Heart right ventricle (tissue), 16 donors: ENCODE measurements around the gene AVP. TPM values are rescaled to one million over a fixed set of nuclear protein-coding genes. Genes with fewer than 3 reads are reported as not detected.

Source experiments
- ATAC-seq, 8 donors: fragments of 200-7000 bp; cut with Tn5 transposase; one replicate each; pipeline ENCODE4 v1.9.1; 2020; ENCODE audit warnings: mild to moderate bottlenecking in 8 of 8, moderate library complexity in 8 of 8, moderate number of reproducible peaks in 1 of 8
- DNase-seq, 2 donors: peaks; one replicate each; pipeline ENCODE4 v3.0.0-alpha.2; 2020
- H3K27ac ChIP-seq, 10 donors: fragments of 200-600 bp; sonication (generic) in 2 of 10; one replicate each; pipeline versions ENCODE4 v1.5.0 to v1.8.0; 2020 to 2022; ENCODE audit warnings: mild to moderate bottlenecking in 3 of 10
- H3K27me3 ChIP-seq, 7 donors: fragments of 200-600 bp; one replicate each; pipeline ENCODE4 v1.8.0; 2021 to 2022; ENCODE audit warnings: mild to moderate bottlenecking in 2 of 7
- H3K36me3 ChIP-seq, 9 donors: fragments of 200-600 bp; sonication (generic) in 1 of 9; one replicate each; pipeline versions ENCODE4 v1.5.0 to v1.8.0; 2020 to 2022; ENCODE audit warnings: mild to moderate bottlenecking in 2 of 9
- H3K4me1 ChIP-seq, 9 donors: fragments of 200-600 bp; sonication (generic) in 1 of 9; one replicate each; pipeline versions ENCODE4 v1.5.0 to v1.8.0; 2020 to 2022; ENCODE audit warnings: mild to moderate bottlenecking in 4 of 9
- H3K4me3 ChIP-seq, 10 donors: fragments of 200-600 bp; sonication (generic) in 2 of 10; one replicate each; pipeline versions ENCODE4 v1.5.0 to v1.8.0; 2020 to 2022; ENCODE audit warnings: mild to moderate bottlenecking in 7 of 10, moderate library complexity in 2 of 10
- H3K9me3 ChIP-seq, 11 donors: fragments of 200-600 bp in 10 of 11; sonication (generic) in 2 of 11; one replicate each; pipeline versions ENCODE4 v1.5.0 to v1.8.0; 2013 to 2022; ENCODE audit warnings: mild to moderate bottlenecking in 2 of 11, control low read depth in 1 of 11, moderate library complexity in 1 of 11
- WGBS, 2 donors: extraction: QIAGEN DNeasy Blood & Tissue Kit; methylation state at CpG; one replicate each; pipeline ENCODE4 v1.1.7; 2013; ENCODE audit warnings: inconsistent platforms in 1 of 2; 5-methylcytosine and 5-hydroxymethylcytosine counted together
- intact Hi-C, 10 donors: fragments of 100-400 bp; cut with DNase I; formaldehyde crosslinking; loops; one replicate each; pipeline versions ENCODE4 v1.11.1 to v1.14.2; 2022
- polyA plus RNA-seq, 2 donors: library from polyadenylated mRNA; stranded (reverse); fragments of 200-250 nt; gene quantifications; one replicate each; pipeline ENCODE4 v1.2.3, GENCODE V29; 2013
- total RNA-seq, 10 donors: library from RNA; stranded (reverse); fragmentation: NEBNext Ultra II Directional in 3 of 10; extraction: Animal tissue kit (Norgen Biotek cat#: 25700) in 3 of 10; gene quantifications; one replicate each; pipeline versions ENCODE4 v1.2.1 to v1.2.4, GENCODE V29; 2021 to 2023
- TF ChIP-seq, protein P1 (sequence below), 9 donors: fragments of 200-600 bp; sonication (generic) in 2 of 9; IDR thresholded peaks; one replicate each; pipeline versions ENCODE4 v1.5.0 to v1.8.0; 2021 to 2022; ENCODE audit warnings: antibody characterized with exemption in 9 of 9, mild to moderate bottlenecking in 5 of 9, moderate library complexity in 1 of 9
- donor health status: Arrhythmogenic right ventricular cardiomyopathy.
- donor health status: ischemic (EF 13 %, LVEDD 7.1; RV severe dilation, severe dysfunction).
- donor health status: healthy with polysubstance abuse.
- donor health status: DM: no; HTN: yes; CAD: no.
- donor health status: DM: no; HTN: no; CAD: no.
- donor health status: ischemic (EF 25% LVEDD 6.9; RV normal size, moderate dysfunction).
- donor health status: ischemic (EF 25% LVEDD 5.7; RV mildly dilated, moderate dysfunction).
- donor health status: healthy.
- donor health status: DM: yes; HTN: yes; CAD: no.
- donor health status: Ischemic cardiomyopathy.
- donor health status: ischemic (EF 35%, LVEDD 5.7; RV mildly dilated, moderate dysfunction).
- donor health status: nonischemic (EF 11% LVEDD 7.7; RV severe dilation, severe dysfunction).
- donor health status: DM: yes; HTN: yes; CAD: no.
- donor health status: PGD.
- donor health status: ischemic (EF 29% LVEDD 5.4; RV normal size, mild dysfunction).
- donor health status: nonischemic (EF 23%, LVEDD 6.1; RV moderate dilation, normal function).

The AVP gene
- total and polyA plus RNA-seq, 12 donors = not detected

DNA sequence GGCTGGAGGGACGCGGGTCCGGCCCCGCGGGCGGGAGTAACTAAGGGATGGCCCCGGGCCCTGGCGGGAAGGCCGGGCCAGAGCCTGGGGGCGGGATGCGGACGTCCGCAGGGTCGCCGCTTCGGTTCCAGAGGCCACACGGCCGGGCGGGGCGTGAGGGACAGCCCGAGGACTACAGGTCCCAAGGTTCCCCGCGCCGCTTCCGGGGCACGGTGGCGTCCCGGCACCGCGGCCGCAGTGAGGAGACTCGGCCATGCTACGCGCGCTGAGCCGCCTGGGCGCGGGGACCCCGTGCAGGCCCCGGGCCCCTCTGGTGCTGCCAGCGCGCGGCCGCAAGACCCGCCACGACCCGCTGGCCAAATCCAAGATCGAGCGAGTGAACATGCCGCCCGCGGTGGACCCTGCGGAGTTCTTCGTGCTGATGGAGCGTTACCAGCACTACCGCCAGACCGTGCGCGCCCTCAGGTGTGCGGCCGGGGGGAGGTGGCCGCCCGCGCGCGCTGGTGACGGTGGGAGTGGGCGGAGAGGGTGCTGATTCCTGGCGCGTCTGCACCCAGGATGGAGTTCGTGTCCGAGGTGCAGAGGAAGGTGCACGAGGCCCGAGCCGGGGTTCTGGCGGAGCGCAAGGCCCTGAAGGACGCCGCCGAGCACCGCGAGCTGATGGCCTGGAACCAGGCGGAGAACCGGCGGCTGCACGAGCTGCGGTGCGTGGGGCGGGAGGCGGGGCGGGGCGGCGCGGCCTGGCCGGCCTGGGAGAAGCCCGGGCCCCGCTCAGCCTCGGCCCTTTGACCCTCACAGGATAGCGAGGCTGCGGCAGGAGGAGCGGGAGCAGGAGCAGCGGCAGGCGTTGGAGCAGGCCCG is 38.5 kb downstream of the AVP start, which contains the start of gene MRPS26:
MRPS26 (plus strand) TSS at position 237 of the 861 bp plus-strand sequence; CDS start at position 254, 17 bp downstream.
- intact Hi-C loops = no loop called here
- H3K27me3 ChIP-seq = no peaks in the 10 kb centered on the region
- H3K9me3 ChIP-seq = no peaks in the 10 kb centered on the region
- peaks cover 13 to 42% (median 31%) of the 10 kb centered on the region in 9 donors for H3K4me1 ChIP-seq
- peak; percentile 92 to 95 (median 94) for ATAC-seq
- peak within 1 kb of the TSS; percentile 68 to 99 (median 94) for H3K4me3 ChIP-seq
- DNase-seq = peak; percentile 91 to 93
- TF ChIP-seq, protein P1, sequence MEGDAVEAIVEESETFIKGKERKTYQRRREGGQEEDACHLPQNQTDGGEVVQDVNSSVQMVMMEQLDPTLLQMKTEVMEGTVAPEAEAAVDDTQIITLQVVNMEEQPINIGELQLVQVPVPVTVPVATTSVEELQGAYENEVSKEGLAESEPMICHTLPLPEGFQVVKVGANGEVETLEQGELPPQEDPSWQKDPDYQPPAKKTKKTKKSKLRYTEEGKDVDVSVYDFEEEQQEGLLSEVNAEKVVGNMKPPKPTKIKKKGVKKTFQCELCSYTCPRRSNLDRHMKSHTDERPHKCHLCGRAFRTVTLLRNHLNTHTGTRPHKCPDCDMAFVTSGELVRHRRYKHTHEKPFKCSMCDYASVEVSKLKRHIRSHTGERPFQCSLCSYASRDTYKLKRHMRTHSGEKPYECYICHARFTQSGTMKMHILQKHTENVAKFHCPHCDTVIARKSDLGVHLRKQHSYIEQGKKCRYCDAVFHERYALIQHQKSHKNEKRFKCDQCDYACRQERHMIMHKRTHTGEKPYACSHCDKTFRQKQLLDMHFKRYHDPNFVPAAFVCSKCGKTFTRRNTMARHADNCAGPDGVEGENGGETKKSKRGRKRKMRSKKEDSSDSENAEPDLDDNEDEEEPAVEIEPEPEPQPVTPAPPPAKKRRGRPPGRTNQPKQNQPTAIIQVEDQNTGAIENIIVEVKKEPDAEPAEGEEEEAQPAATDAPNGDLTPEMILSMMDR (IDR thresholded peaks at IDR 0.05) = no peak
- 0% methylated on average over 97 to 104 of the region's 104 CpGs for WGBS, 2 donors
- H3K27ac ChIP-seq = peak within 1 kb of the TSS; percentile 85 to 95 (median 90)
- H3K36me3 ChIP-seq = peaks cover 0 to 31% (median 13%) of the 10 kb centered on the region in 9 donors

DNA sequence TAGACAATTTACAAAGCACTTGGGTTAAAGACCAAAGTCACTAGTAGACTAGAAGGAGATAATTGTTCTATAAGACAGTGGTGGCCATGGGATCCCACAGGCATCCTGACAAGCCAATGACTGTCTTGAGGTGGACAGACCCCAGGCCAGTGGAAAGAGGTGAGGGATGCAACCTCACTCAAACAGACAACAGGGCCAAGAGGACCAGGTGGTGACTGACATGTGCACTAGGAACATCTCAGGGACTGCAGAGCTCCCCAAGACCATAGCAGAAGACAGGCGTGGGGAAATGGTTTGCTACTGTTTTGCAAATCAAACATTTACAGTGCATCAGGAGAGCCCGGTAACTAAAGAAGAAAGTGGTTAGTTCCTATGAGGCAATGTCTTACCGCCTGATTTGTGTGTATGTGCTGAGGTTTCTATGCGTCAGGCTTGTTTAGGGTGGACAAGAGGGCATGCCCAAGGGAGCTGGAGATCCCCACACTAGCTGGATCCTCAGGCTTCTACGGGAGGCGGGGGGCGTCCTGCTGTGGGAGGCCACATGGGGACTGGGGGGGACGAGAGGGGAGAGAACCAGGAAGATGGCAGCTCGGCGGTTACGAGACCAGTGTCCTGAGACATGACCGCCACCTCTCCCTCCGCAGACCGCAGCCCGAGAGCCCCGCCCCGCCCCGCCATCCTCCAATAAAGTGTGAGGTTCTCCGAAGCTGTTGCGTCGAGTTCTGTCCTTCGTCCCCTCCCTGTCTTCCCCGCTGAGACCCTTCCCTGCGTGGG is 39.3 kb downstream of the AVP start:
- 4 to 5% methylated on average over 24 of the region's 24 CpGs for WGBS, 2 donors
- Histone ChIP-seq H3K36me3 (peaks cover 0 to 38% (median 13%) of the 10 kb centered on the region in 9 donors), H3K4me1 (peaks cover 13 to 42% (median 31%) of the 10 kb centered on the region in 9 donors), H3K27me3 (no peaks in the 10 kb centered on the region), H3K9me3 (no peaks in the 10 kb centered on the region), H3K27ac (peak overlapping the region; percentile 85 to 95 (median 90)), H3K4me3 (peak overlapping the region; percentile 68 to 99 (median 94))
- intact Hi-C loops = no loop called here
- TF ChIP-seq, protein P1 (IDR thresholded peaks at IDR 0.05) = no peak
- ATAC-seq (peak; percentile 70 to 82 (median 80)), DNase-seq (peak in 1 of 2 donors; percentile 85)

DNA sequence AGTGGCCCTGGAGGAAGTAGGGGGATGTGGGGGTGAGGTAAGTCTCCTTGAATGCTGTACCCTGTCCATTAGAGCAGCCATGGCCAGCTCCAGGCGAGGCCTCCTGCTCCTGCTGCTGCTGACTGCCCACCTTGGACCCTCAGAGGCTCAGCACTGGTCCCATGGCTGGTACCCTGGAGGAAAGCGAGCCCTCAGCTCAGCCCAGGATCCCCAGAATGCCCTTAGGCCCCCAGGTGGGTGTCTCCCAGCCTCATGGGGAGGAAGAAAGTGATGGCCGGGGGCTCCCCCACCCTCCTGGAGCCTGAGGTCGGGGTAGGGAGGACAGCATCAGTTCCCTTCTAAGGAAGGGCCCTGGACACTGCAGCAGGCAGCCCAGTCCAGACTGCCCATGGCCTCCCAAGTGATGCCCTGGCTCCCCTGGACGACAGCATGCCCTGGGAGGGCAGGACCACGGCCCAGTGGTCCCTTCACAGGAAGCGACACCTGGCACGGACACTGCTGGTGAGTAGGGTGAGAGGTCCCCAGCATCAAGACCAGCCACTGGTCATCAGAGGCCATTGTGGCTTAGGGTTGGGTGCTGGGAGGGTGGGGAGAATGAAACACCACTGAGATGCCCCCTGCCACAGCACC is 40.1 kb downstream of the AVP start:
- Histone ChIP-seq H3K4me3 (peak overlapping the region in 1 of 10 donors; percentile 92), H3K9me3 (no peaks in the 10 kb centered on the region), H3K36me3 (peaks cover 3 to 38% (median 16%) of the 10 kb centered on the region in 9 donors), H3K27ac (peak overlapping the region in 5 of 10 donors; percentile 88 to 95 (median 94)), H3K4me1 (peaks cover 13 to 42% (median 31%) of the 10 kb centered on the region in 9 donors), H3K27me3 (no peaks in the 10 kb centered on the region)
- intact Hi-C loops = no loop called here
- peak in 1 of 8 donors; percentile 4 for ATAC-seq
- TF ChIP-seq, protein P1 (IDR thresholded peaks at IDR 0.05) = no peak
- 92 to 93% methylated on average over 8 of the region's 8 CpGs for WGBS, 2 donors
- no peak for DNase-seq

DNA sequence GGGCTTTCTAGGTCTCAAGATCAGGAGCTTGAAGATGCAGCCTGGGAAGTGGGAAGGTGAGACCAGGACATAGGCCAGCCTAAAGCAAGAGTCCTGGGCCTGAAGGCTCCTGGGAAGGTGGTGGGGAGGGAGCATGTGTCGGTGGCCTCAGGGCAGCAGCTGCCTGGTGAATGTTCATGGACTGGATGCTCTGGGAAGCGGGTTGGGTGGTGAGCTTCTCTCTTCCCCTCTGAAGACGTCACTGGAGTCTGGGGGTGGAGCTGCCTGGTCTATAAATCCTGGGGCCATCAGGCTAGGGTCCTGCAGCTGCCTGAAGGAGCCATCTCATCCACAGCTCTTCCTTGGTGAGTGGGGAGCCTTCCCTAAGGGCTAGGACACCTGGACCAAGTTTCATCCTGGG is 41.2 kb downstream of the AVP start, which contains the start of gene GNRH2:
GNRH2 (plus strand) TSS at position 301 of the 400 bp plus-strand sequence. CDS start 793 bp downstream, outside the sequence.
- peaks cover 13 to 42% (median 31%) of the 10 kb centered on the region in 9 donors for H3K4me1 ChIP-seq
- 79 to 95% methylated on average over 3 of the region's 3 CpGs for WGBS, 2 donors
- intact Hi-C loops = no loop called here
- H3K9me3 ChIP-seq = no peaks in the 10 kb centered on the region
- H3K27me3 ChIP-seq = no peaks in the 10 kb centered on the region
- ATAC-seq = no peak
- DNase-seq = no peak
- TF ChIP-seq, protein P1 (IDR thresholded peaks at IDR 0.05) = no peak
- H3K27ac ChIP-seq = peak within 1 kb of the TSS; percentile 41 to 94 (median 64)
- peaks cover 2 to 38% (median 22%) of the 10 kb centered on the region in 9 donors for H3K36me3 ChIP-seq
- H3K4me3 ChIP-seq = peak within 1 kb of the TSS in 1 of 10 donors; percentile 11
